Tibial artery (tissue), 4 donors: Measurements from ENCODE around the gene UGT1A5.
"Not testable (repeated sequence)": the region's sequence is repeated elsewhere in the genome, so short reads cannot be mapped to it uniquely, and the experiment has no call there.

Experiments used
- DNase-seq, 2 donors: peaks; one replicate each; pipeline ENCODE4 v3.0.0-alpha.2; 2019
- H3K27ac ChIP-seq, 2 donors: fragments of 200-600 bp; sonication (generic) in 1 of 2; 1 replicate in 1 of 2; 2 replicates in 1 of 2; pipeline ENCODE4 v1.5.1; 2018 to 2019; ENCODE audit warnings: mild to moderate bottlenecking in 1 of 2
- H3K27me3 ChIP-seq, 2 donors: fragments of 200-600 bp; sonication (generic) in 1 of 2; one replicate each; pipeline versions ENCODE4 v1.5.1 to v1.6.0; 2016 to 2019
- H3K36me3 ChIP-seq, 3 donors: fragments of 200-600 bp; sonication (generic) in 2 of 3; one replicate each; pipeline ENCODE4 v1.5.1; 2016 to 2019; ENCODE audit warnings: mild to moderate bottlenecking in 2 of 3
- H3K4me1 ChIP-seq, 4 donors: fragments of 200-600 bp; sonication (generic) in 2 of 4; 1 replicate in 3 of 4; 2 replicates in 1 of 4; pipeline ENCODE4 v1.5.1; 2016 to 2019
- H3K4me3 ChIP-seq, 2 donors: fragments of 200-600 bp; sonication (generic) in 1 of 2; 1 replicate in 1 of 2; 2 replicates in 1 of 2; pipeline ENCODE4 v1.5.1; 2018 to 2019; ENCODE audit warnings: mild to moderate bottlenecking in 2 of 2
- H3K9me3 ChIP-seq, 3 donors: fragments of 200-600 bp; sonication (generic) in 1 of 3; one replicate each; pipeline ENCODE4 v1.5.1; 2016 to 2019
- CTCF ChIP-seq, 2 experiments: fragments of 200-600 bp in 1 of 2; fragments of 450-650 bp in 1 of 2; IDR thresholded peaks; one replicate each; pipeline ENCODE4 v1.5.1; 2017 to 2019; ENCODE audit warnings: antibody characterized with exemption in 2 of 2, mild to moderate bottlenecking in 1 of 2, moderate library complexity in 1 of 2
- intact Hi-C: fragments of 100-400 bp; cut with DNase I; formaldehyde crosslinking; loops from one replicate; pipeline ENCODE4 v1.15.0; 2023; ENCODE audit warnings: low total_unique reads

UGT1A5 gene

GRCh38 chr2:233718552-233718951 is 5.8 kb downstream of the UGT1A5 start, which contains the start of gene UGT1A4:
Gene UGT1A4 (plus strand): TSS chr2:233718736. CDS start chr2:233718821, 85 bp downstream.
- no peak for DNase-seq
- H3K27ac ChIP-seq = no peak within 1 kb of the TSS
- no peaks in the 10 kb centered on the region for H3K36me3 ChIP-seq
- H3K4me3 ChIP-seq = no peak within 1 kb of the TSS
- intact Hi-C loops = no loop called here
- H3K9me3 ChIP-seq = no peaks in the 10 kb centered on the region
- no peak for TF ChIP-seq CTCF (IDR thresholded peaks at IDR 0.05)
- no peaks in the 10 kb centered on the region for H3K4me1 ChIP-seq
- H3K27me3 ChIP-seq = peaks cover 0 to 5% of the 10 kb centered on the region in 2 donors

GRCh38 chr2:233728723-233729301 is 16.1 kb downstream of the UGT1A5 start, which contains the start of gene UGT1A3:
Gene UGT1A3 (plus strand): TSS chr2:233729042. CDS start chr2:233729127, 85 bp downstream.
- Histone ChIP-seq H3K27me3 (no peaks in the 10 kb centered on the region), H3K9me3 (no peaks in the 10 kb centered on the region), H3K36me3 (no peaks in the 10 kb centered on the region), H3K27ac (no peak within 1 kb of the TSS), H3K4me1 (no peaks in the 10 kb centered on the region), H3K4me3 (no peak within 1 kb of the TSS)
- DNase-seq = no peak
- intact Hi-C loops = no loop called here
- TF ChIP-seq CTCF (IDR thresholded peaks at IDR 0.05) = no peak

GRCh38 chr2:233736868-233737653 is 24.4 kb downstream of the UGT1A5 start:
- H3K27me3 ChIP-seq, H3K36me3 ChIP-seq, H3K27ac ChIP-seq, H3K9me3 ChIP-seq, intact Hi-C loops, H3K4me3 ChIP-seq, DNase-seq, H3K4me1 ChIP-seq: not testable (repeated sequence)

GRCh38 chr2:233740870-233741269 is 28.2 kb downstream of the UGT1A5 start:
- DNase-seq = no peak
- Histone ChIP-seq H3K4me1 (no peaks in the 10 kb centered on the region), H3K27ac (no peak overlapping the region), H3K4me3 (no peak overlapping the region), H3K27me3 (peaks cover 0 to 5% of the 10 kb centered on the region in 2 donors), H3K36me3 (no peaks in the 10 kb centered on the region), H3K9me3 (no peaks in the 10 kb centered on the region)
- intact Hi-C loops = no loop called here
- no peak for TF ChIP-seq CTCF (IDR thresholded peaks at IDR 0.05)

- Histone ChIP-seq H3K4me3 (no peak overlapping the region), H3K36me3 (no peaks in the 10 kb centered on the region), H3K4me1 (no peaks in the 10 kb centered on the region), H3K27ac (no peak overlapping the region), H3K27me3 (no peaks in the 10 kb centered on the region), H3K9me3 (no peaks in the 10 kb centered on the region)
- intact Hi-C loops = no loop called here
- no peak for DNase-seq
- no peak for TF ChIP-seq CTCF (IDR thresholded peaks at IDR 0.05)
Measured at GRCh38 chr2:233743464-233744259, 31.0 kb downstream of the UGT1A5 start.
